Erythroblast (primary cell): ENCODE data around the gene CNRIP1.

ENCODE experiments used
- GATA1 ChIP-seq: IDR thresholded peaks from 2 replicates; pipeline ENCODE4 v1.6.1; 2011; ENCODE audit warnings: low read depth, mild to moderate bottlenecking, control low read depth, low read length, moderate library complexity
- POLR2A ChIP-seq: IDR thresholded peaks from 2 replicates; pipeline ENCODE4 v1.6.1; 2011; ENCODE audit warnings: mild to moderate bottlenecking, low read length

DNA sequence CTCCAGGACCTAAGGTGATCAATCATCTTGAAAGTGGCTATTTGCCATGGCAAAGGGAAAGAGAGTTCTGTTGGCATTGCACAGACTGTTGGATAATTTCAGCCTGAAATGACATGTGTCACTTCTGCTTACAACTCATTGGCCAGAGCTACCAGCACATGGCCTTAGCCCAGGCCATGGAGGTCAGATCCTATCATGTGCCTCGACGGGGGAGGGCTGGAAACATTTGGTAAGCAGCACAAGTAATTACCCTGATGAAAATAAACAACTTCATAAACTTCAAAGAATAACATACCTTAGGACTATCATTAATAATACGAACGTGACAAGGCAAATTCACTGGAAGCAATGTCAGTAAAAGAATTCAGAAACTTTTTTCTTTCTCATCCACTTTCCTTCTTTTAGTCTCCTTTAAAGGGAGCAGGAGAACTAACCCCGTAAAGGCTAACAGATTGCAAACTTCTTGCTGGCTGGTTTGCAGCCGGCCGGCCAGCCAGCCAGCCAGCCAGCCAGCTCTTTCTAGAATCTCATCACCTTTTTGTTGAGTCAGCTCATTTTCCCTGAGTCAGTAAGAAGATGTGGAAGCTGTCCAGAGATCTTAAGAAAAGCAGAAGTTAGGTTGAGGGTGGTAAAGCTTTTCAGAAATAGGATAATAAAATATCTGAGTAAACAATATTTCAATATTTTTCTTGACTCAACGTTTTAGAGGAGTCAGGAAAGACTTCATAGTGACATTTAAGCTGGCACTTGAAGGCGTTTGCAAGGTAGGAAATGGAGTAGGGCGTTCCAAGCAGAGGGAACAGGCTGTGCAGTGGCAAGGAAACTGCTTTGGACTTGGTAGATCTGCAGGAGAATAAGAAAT lies 31.9 kb downstream of the CNRIP1 start:
- TF ChIP-seq POLR2A (no peak), GATA1 (no peak)
